Smooth muscle cell (in vitro differentiated cells): ENCODE measurements around the gene ABCE1. TPM values are rescaled to one million over a fixed set of nuclear protein-coding genes. Genes with fewer than 3 reads are reported as not detected.

Experiments used
- DNase-seq: peaks from one replicate; lab custom pipeline; 2025; ENCODE audit not compliant: unreplicated experiment; lab: John Stamatoyannopoulos, UW
- H2AFZ ChIP-seq: fragments of 200-600 bp; sonication (generic); 2 replicates; pipeline ENCODE4 v1.6.0; 2016; ENCODE audit warnings: antibody characterized with exemption, low read depth, mild to moderate bottlenecking
- H3F3A ChIP-seq: fragments of 200-600 bp; sonication (generic); 2 replicates; pipeline ENCODE4 v1.6.0; 2017; ENCODE audit warnings: antibody characterized with exemption, low read depth
- H3K27ac ChIP-seq: fragments of 200-600 bp; sonication (generic); 2 replicates; pipeline ENCODE4 v1.5.1; 2016; ENCODE audit warnings: low read depth, mild to moderate bottlenecking
- H3K27me3 ChIP-seq: fragments of 200-600 bp; sonication (generic); 2 replicates; pipeline ENCODE4 v1.6.1; 2016; ENCODE audit warnings: low read depth, mild to moderate bottlenecking
- H3K36me3 ChIP-seq: fragments of 200-600 bp; sonication (generic); 2 replicates; pipeline ENCODE4 v1.5.1; 2016; ENCODE audit warnings: low read depth
- H3K4me1 ChIP-seq: fragments of 200-600 bp; sonication (generic); 2 replicates; pipeline ENCODE4 v1.5.1; 2016; ENCODE audit warnings: low read depth
- H3K4me2 ChIP-seq: fragments of 200-600 bp; sonication (generic); 2 replicates; pipeline ENCODE4 v1.6.0; 2016; ENCODE audit warnings: mild to moderate bottlenecking
- H3K4me3 ChIP-seq: fragments of 200-600 bp; sonication (generic); 2 replicates; pipeline ENCODE4 v1.5.1; 2016; ENCODE audit warnings: mild to moderate bottlenecking
- H3K79me2 ChIP-seq: fragments of 200-600 bp; sonication (generic); 2 replicates; pipeline ENCODE4 v1.6.0; 2016; ENCODE audit warnings: low read depth, mild to moderate bottlenecking
- H3K9ac ChIP-seq: fragments of 200-600 bp; sonication (generic); 2 replicates; pipeline ENCODE4 v1.6.0; 2016; ENCODE audit warnings: low read depth
- H3K9me3 ChIP-seq: fragments of 200-600 bp; sonication (generic); replicated peaks from 2 replicates; pipeline ENCODE4 v1.5.1; 2016; ENCODE audit warnings: low read depth
- H4K20me1 ChIP-seq: fragments of 200-600 bp; sonication (generic); 2 replicates; pipeline ENCODE4 v1.6.0; 2016; ENCODE audit warnings: low read depth
- WGBS: methylation state at CpG from one replicate; pipeline ENCODE4 v1.1.7; 2016; ENCODE audit warnings: low lambda C conversion rate; 5-methylcytosine and 5-hydroxymethylcytosine counted together
- polyA plus RNA-seq: library from polyadenylated mRNA; unstranded; fragments of >200 nt; fragmentation: Nextera tagmentation; extraction: Ambion mirVana; gene quantifications from 2 replicates; pipeline ENCODE4 v1.2.1, GENCODE V29; 2016
- total RNA-seq: library from RNA; depleted of rRNA; stranded (reverse); fragments of >200 nt; gene quantifications from 2 replicates; pipeline ENCODE4 v1.2.3, GENCODE V29; 2014
- TF ChIP-seq, protein P1 (sequence below): fragments of 200-600 bp; sonication (generic); IDR thresholded peaks from 2 replicates; pipeline ENCODE4 v1.5.1; 2017; ENCODE audit warnings: borderline replicate concordance, mild to moderate bottlenecking, antibody characterized with exemption; ENCODE audit not compliant: insufficient read depth, poor library complexity, severe bottlenecking

The ABCE1 gene
- total and polyA plus RNA-seq, 2 experiments from 2014 or later = 29.6 to 91.8 TPM

DNA sequence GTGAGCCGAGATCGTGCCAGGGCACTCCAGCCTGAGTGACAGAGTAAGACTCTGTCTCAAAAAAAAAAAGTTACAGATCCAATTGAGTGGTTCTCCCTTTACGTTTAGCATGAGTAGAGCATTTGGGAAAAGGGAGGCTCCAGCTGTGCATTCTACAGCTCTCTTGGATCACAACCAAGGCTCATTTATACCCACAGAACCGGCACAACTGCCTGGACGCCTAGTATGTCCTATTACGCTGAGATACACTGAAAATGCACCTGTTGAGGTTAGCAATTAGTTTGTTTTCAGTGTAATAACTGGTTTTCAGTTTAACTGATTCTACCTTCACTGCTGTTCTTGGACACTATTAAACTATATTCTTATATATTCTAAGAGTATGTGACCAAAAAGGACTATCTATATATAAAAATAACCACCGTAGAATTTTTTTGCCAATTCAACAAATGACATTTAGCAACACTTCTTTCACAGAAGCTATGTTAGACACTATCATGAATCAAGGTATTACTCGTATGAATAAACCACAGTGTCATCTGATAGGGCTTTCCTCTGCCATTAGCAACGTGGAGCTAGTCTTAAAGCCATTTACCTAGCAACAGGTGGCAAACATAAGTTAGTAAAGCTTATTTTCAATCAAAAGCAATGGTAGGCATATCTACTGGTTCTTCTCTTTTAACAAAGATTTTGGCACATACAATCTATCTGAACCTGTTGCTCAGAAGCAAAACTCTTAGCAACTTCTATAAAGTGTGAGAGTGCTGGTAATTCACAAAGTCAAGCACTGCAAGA lies 78.7 kb downstream of the ABCE1 start:
- Histone ChIP-seq H3K4me1 (peaks cover 17% of the 10 kb centered on the region), H2AFZ (no peak overlapping the region), H3K9ac (peak overlapping the region; percentile 25), H3F3A (no peaks in the 10 kb centered on the region), H3K4me2 (peak overlapping the region; percentile 85), H3K27me3 (no peaks in the 10 kb centered on the region), H3K27ac (peak overlapping the region; percentile 93), H4K20me1 (peaks cover 52% of the 10 kb centered on the region), H3K9me3 (no peaks in the 10 kb centered on the region), H3K4me3 (peak overlapping the region; percentile 95), H3K36me3 (no peaks in the 10 kb centered on the region), H3K79me2 (peaks cover 65% of the 10 kb centered on the region)
- TF ChIP-seq, protein P1, sequence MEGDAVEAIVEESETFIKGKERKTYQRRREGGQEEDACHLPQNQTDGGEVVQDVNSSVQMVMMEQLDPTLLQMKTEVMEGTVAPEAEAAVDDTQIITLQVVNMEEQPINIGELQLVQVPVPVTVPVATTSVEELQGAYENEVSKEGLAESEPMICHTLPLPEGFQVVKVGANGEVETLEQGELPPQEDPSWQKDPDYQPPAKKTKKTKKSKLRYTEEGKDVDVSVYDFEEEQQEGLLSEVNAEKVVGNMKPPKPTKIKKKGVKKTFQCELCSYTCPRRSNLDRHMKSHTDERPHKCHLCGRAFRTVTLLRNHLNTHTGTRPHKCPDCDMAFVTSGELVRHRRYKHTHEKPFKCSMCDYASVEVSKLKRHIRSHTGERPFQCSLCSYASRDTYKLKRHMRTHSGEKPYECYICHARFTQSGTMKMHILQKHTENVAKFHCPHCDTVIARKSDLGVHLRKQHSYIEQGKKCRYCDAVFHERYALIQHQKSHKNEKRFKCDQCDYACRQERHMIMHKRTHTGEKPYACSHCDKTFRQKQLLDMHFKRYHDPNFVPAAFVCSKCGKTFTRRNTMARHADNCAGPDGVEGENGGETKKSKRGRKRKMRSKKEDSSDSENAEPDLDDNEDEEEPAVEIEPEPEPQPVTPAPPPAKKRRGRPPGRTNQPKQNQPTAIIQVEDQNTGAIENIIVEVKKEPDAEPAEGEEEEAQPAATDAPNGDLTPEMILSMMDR = no peak
- DNase-seq = no peak
- WGBS = 85% methylated on average over 9 of the region's 9 CpGs

- Histone ChIP-seq H4K20me1 (peaks cover 50% of the 10 kb centered on the region), H3K9ac (peak overlapping the region; percentile 25), H2AFZ (peak overlapping the region; percentile 97), H3F3A (no peaks in the 10 kb centered on the region), H3K79me2 (peaks cover 59% of the 10 kb centered on the region), H3K36me3 (no peaks in the 10 kb centered on the region), H3K27ac (peak overlapping the region; percentile 93), H3K4me3 (peak overlapping the region; percentile 95), H3K4me2 (peak overlapping the region; percentile 85), H3K27me3 (no peaks in the 10 kb centered on the region), H3K4me1 (peaks cover 17% of the 10 kb centered on the region), H3K9me3 (no peaks in the 10 kb centered on the region)
- DNase-seq = no peak
- TF ChIP-seq, protein P1 = no peak
- 3% methylated on average over 4 of the region's 4 CpGs for WGBS
Observed at GRCh38 chr4:145177511-145177905, 79.4 kb downstream of the ABCE1 start.

GRCh38 chr4:145177906-145178538 lies 79.9 kb downstream of the ABCE1 start:
- peak overlapping the region; percentile 25 for H3K9ac ChIP-seq
- no peaks in the 10 kb centered on the region for H3K36me3 ChIP-seq
- DNase-seq = no peak
- H4K20me1 ChIP-seq = peaks cover 50% of the 10 kb centered on the region
- peak overlapping the region; percentile 93 for H3K27ac ChIP-seq
- no peaks in the 10 kb centered on the region for H3F3A ChIP-seq
- 10% methylated on average over 9 of the region's 9 CpGs for WGBS
- H3K4me2 ChIP-seq = peak overlapping the region; percentile 85
- peak overlapping the region; percentile 97 for H2AFZ ChIP-seq
- H3K9me3 ChIP-seq = no peaks in the 10 kb centered on the region
- TF ChIP-seq, protein P1 = no peak
- peaks cover 17% of the 10 kb centered on the region for H3K4me1 ChIP-seq
- H3K27me3 ChIP-seq = no peaks in the 10 kb centered on the region
- H3K79me2 ChIP-seq = peaks cover 54% of the 10 kb centered on the region
- H3K4me3 ChIP-seq = peak overlapping the region; percentile 95
